ENCODE data around the gene TTLL9. TPM values are rescaled to one million over a fixed set of nuclear protein-coding genes. Genes with fewer than 3 reads are reported as not detected.

TTLL9 gene
- total and polyA plus RNA-seq, 4 donors = 0.06 to 0.08 TPM; not detected in 2

GRCh38 chr20:31910071-31910803, 39.8 kb downstream of the TTLL9 start:
- Histone ChIP-seq H3K4me1 (ENCODE audit: control insufficient read depth in 4 of 4, insufficient read depth in 4 of 4, low read length in 3 of 4) (no peaks in the 10 kb centered on the region), H3K27me3 (ENCODE audit: control insufficient read depth in 4 of 4, insufficient read depth in 4 of 4, low read length in 3 of 4) (no peaks in the 10 kb centered on the region), H3K36me3 (ENCODE audit: control insufficient read depth in 4 of 4, insufficient read depth in 3 of 4, low read depth in 1 of 4, low read length in 3 of 4) (no peaks in the 10 kb centered on the region), H3K27ac (ENCODE audit: low read depth in 1 of 2, low read length in 2 of 2) (no peak overlapping the region), H3K9ac (ENCODE audit: low read depth in 1 of 2, low read length in 2 of 2) (no peak overlapping the region), H3K9me3 (ENCODE audit: control insufficient read depth in 4 of 4, low read length in 3 of 4) (no peaks in the 10 kb centered on the region), H3K4me3 (ENCODE audit: low read depth in 1 of 3, low read length in 3 of 3) (no peak overlapping the region)
- WGBS = 83% methylated on average over 4 of the region's 4 CpGs
- DNase-seq (ENCODE audit: low spot score) = no peak
- TF ChIP-seq REST (IDR thresholded peaks at IDR 0.05) (no peak), TAF1 (conservative IDR thresholded peaks at IDR 0.05) (no peak)

DNA sequence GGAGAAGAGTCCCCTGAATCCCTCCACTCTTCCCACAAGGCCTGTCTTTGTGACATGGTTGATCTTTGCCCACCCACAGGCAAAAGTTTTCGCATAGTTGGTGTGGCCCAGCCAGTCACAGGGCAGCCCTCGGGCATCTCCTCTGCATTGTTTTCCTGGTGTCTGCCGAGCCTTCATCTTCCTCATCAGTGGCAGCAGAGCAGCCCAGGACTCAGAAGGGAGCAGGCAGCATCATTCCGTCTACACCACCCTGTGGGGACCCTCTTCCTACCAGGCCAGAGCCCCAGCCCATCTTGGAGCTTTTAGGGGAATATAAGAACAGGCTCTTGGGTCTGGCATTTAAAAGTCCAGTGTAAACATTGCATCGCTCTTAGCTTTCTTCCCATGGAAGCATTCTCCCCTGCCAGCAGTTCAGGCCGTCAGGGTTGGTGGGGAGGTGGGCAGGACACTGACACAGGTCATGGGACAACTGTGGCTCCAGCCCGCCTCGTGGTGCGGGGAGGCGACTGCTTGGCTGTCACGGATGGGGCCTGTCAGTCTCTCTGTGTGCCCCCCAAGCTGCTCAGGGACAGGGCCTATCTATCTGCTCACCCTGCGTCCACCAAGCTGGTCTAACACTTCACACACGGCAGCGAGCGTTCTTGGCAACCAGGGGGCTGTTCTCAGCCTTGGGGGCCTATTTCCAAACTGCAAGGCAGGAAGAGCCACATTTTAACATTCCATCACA, 43.2 kb downstream of the TTLL9 start:
- H3K4me3 ChIP-seq (ENCODE audit: low read depth in 1 of 3, low read length in 3 of 3) = no peak overlapping the region
- no peaks in the 10 kb centered on the region for H3K4me1 ChIP-seq (ENCODE audit: control insufficient read depth in 4 of 4, insufficient read depth in 4 of 4, low read length in 3 of 4)
- WGBS = 80% methylated on average over 15 of the region's 15 CpGs
- TF ChIP-seq YY1 (IDR thresholded peaks at IDR 0.05) = no peak
- no peak for TF ChIP-seq JUND (IDR thresholded peaks at IDR 0.05)
- no peak for TF ChIP-seq TAF1 (conservative IDR thresholded peaks at IDR 0.05)
- no peak for TF ChIP-seq FOXA1 (IDR thresholded peaks at IDR 0.05)
- no peak for TF ChIP-seq HNF4A (conservative IDR thresholded peaks at IDR 0.05)
- TF ChIP-seq NR2F2 (IDR thresholded peaks at IDR 0.05) = no peak
- TF ChIP-seq, protein P1, sequence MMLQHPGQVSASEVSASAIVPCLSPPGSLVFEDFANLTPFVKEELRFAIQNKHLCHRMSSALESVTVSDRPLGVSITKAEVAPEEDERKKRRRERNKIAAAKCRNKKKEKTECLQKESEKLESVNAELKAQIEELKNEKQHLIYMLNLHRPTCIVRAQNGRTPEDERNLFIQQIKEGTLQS (IDR thresholded peaks at IDR 0.05) = no peak
- TF ChIP-seq GABPA (IDR thresholded peaks at IDR 0.05 in 1 of 2, conservative IDR thresholded peaks at IDR 0.05 in 1 of 2) = no peak
- TF ChIP-seq RAD21 (IDR thresholded peaks at IDR 0.05) = no peak
- TF ChIP-seq SP1 (IDR thresholded peaks at IDR 0.05) = no peak
- no peak for TF ChIP-seq HNF4G (IDR thresholded peaks at IDR 0.05)
- TF ChIP-seq FOXA2 (IDR thresholded peaks at IDR 0.05) = no peak
- TF ChIP-seq RXRA (IDR thresholded peaks at IDR 0.05) = no peak
- no peak for TF ChIP-seq REST (IDR thresholded peaks at IDR 0.05)
- TF ChIP-seq EGR1 (IDR thresholded peaks at IDR 0.05; ENCODE audit: low read depth in 2 of 2) = no peak
- no peak for TF ChIP-seq MAX (IDR thresholded peaks at IDR 0.05)
- TF ChIP-seq, protein P2, sequence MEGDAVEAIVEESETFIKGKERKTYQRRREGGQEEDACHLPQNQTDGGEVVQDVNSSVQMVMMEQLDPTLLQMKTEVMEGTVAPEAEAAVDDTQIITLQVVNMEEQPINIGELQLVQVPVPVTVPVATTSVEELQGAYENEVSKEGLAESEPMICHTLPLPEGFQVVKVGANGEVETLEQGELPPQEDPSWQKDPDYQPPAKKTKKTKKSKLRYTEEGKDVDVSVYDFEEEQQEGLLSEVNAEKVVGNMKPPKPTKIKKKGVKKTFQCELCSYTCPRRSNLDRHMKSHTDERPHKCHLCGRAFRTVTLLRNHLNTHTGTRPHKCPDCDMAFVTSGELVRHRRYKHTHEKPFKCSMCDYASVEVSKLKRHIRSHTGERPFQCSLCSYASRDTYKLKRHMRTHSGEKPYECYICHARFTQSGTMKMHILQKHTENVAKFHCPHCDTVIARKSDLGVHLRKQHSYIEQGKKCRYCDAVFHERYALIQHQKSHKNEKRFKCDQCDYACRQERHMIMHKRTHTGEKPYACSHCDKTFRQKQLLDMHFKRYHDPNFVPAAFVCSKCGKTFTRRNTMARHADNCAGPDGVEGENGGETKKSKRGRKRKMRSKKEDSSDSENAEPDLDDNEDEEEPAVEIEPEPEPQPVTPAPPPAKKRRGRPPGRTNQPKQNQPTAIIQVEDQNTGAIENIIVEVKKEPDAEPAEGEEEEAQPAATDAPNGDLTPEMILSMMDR (IDR thresholded peaks at IDR 0.05; ENCODE audit: low read depth, low read length, missing input control) = no peak
- no peak overlapping the region for H3K9ac ChIP-seq (ENCODE audit: low read depth in 1 of 2, low read length in 2 of 2)
- H3K36me3 ChIP-seq (ENCODE audit: control insufficient read depth in 4 of 4, insufficient read depth in 3 of 4, low read depth in 1 of 4, low read length in 3 of 4) = no peaks in the 10 kb centered on the region
- no peaks in the 10 kb centered on the region for H3K9me3 ChIP-seq (ENCODE audit: control insufficient read depth in 4 of 4, low read length in 3 of 4)
- no peak overlapping the region for H3K27ac ChIP-seq (ENCODE audit: low read depth in 1 of 2, low read length in 2 of 2)
- peaks cover 0 to 4% (median 0%) of the 10 kb centered on the region in 4 donors for H3K27me3 ChIP-seq (ENCODE audit: control insufficient read depth in 4 of 4, insufficient read depth in 4 of 4, low read length in 3 of 4)
- no peak for DNase-seq (ENCODE audit: low spot score)
